Chondrocyte (in vitro differentiated cells): ENCODE data around the gene GADD45A. TPM values are rescaled to one million over a fixed set of nuclear protein-coding genes. Genes with fewer than 3 reads are reported as not detected.
"Not testable (repeated sequence)": the region's sequence is repeated elsewhere in the genome, so short reads cannot be mapped to it uniquely, and the experiment has no call there.

Source experiments
- DNase-seq: peaks from one replicate; pipeline ENCODE4 v3.0.0; 2021; ENCODE audit warnings: mixed read lengths, low spot score
- H3K27ac Mint-ChIP-seq: one replicate; pipeline ENCODE4 v1.8.0; 2021; ENCODE audit warnings: mild to moderate bottlenecking, moderate library complexity, mixed read lengths; ENCODE audit not compliant: unreplicated experiment
- H3K27me3 Mint-ChIP-seq: 2 replicates; pipeline ENCODE4 v1.8.0; 2021; ENCODE audit warnings: low read depth, mixed read lengths
- H3K36me3 Mint-ChIP-seq: 2 replicates; pipeline ENCODE4 v1.8.0; 2021; ENCODE audit warnings: low read depth, mixed read lengths
- H3K4me1 Mint-ChIP-seq: 2 replicates; pipeline ENCODE4 v1.8.0; 2021; ENCODE audit warnings: low read depth, mild to moderate bottlenecking, mixed read lengths
- H3K4me3 Mint-ChIP-seq: one replicate; pipeline ENCODE4 v1.8.0; 2021; ENCODE audit warnings: mild to moderate bottlenecking, moderate library complexity, mixed read lengths; ENCODE audit not compliant: unreplicated experiment
- H3K9me3 Mint-ChIP-seq: 2 replicates; pipeline ENCODE4 v1.8.0; 2021; ENCODE audit warnings: low read depth, mixed read lengths
- CTCF ChIP-seq: fragments of 200-600 bp; sonication (generic); IDR thresholded peaks from 2 replicates; pipeline ENCODE4 v1.5.0; 2021; ENCODE audit warnings: antibody characterized with exemption, mild to moderate bottlenecking, moderate library complexity
- total RNA-seq: library from RNA; stranded (reverse); gene quantifications from 3 replicates; pipeline ENCODE4 v1.2.1, GENCODE V29; 2021

Gene GADD45A
- total RNA-seq, 1 donor from 2014 or later: 89.4 TPM

- TF ChIP-seq CTCF: no peak
- DNase-seq: no peak
- Mint-ChIP-seq H3K27me3 (no peaks in the 10 kb centered on the region), H3K9me3 (no peaks in the 10 kb centered on the region), H3K36me3 (no peaks in the 10 kb centered on the region), H3K4me1 (peaks cover 37% of the 10 kb centered on the region), H3K4me3 (no peak overlapping the region), H3K27ac (no peak overlapping the region)
These were observed 38.1 kb downstream of the GADD45A start for GRCh38 chr1:67723126-67723525.

- Mint-ChIP-seq H3K27ac (no peak overlapping the region), H3K4me1 (peaks cover 35% of the 10 kb centered on the region), H3K36me3 (no peaks in the 10 kb centered on the region), H3K4me3 (no peak overlapping the region), H3K9me3 (no peaks in the 10 kb centered on the region), H3K27me3 (no peaks in the 10 kb centered on the region)
- DNase-seq: no peak
- no peak for TF ChIP-seq CTCF
These were observed 38.6 kb downstream of the GADD45A start for GRCh38 chr1:67723620-67724019.

- TF ChIP-seq CTCF: no peak
- Mint-ChIP-seq H3K9me3 (no peaks in the 10 kb centered on the region), H3K4me3 (no peak overlapping the region), H3K36me3 (no peaks in the 10 kb centered on the region), H3K27me3 (no peaks in the 10 kb centered on the region), H3K27ac (peak overlapping the region; percentile 52), H3K4me1 (peaks cover 28% of the 10 kb centered on the region)
- no peak for DNase-seq
These were observed 40.0 kb downstream of the GADD45A start for GRCh38 chr1:67724928-67725560.

GRCh38 chr1:67726224-67726623, 41.2 kb downstream of the GADD45A start:
- TF ChIP-seq CTCF: no peak
- no peak for DNase-seq
- Mint-ChIP-seq H3K4me3 (no peak overlapping the region), H3K4me1 (peaks cover 27% of the 10 kb centered on the region), H3K27ac (peak overlapping the region; percentile 33), H3K9me3 (no peaks in the 10 kb centered on the region), H3K27me3 (no peaks in the 10 kb centered on the region), H3K36me3 (no peaks in the 10 kb centered on the region)

- H3K4me3 Mint-ChIP-seq: no peak overlapping the region
- no peak for DNase-seq
- no peaks in the 10 kb centered on the region for H3K9me3 Mint-ChIP-seq
- H3K27ac Mint-ChIP-seq: no peak overlapping the region
- no peaks in the 10 kb centered on the region for H3K36me3 Mint-ChIP-seq
- peaks cover 53% of the 10 kb centered on the region for H3K4me1 Mint-ChIP-seq
- no peaks in the 10 kb centered on the region for H3K27me3 Mint-ChIP-seq
- no peak for TF ChIP-seq CTCF
These were observed 44.9 kb downstream of the GADD45A start for GRCh38 chr1:67729872-67730271.

GRCh38 chr1:67730312-67730711, 45.3 kb downstream of the GADD45A start:
- DNase-seq, H3K4me3 Mint-ChIP-seq, H3K27me3 Mint-ChIP-seq, H3K36me3 Mint-ChIP-seq, H3K9me3 Mint-ChIP-seq, H3K27ac Mint-ChIP-seq: not testable (repeated sequence)
- peaks cover 53% of the 10 kb centered on the region for H3K4me1 Mint-ChIP-seq
